ENCODE measurements around the gene TTI1.

DNA sequence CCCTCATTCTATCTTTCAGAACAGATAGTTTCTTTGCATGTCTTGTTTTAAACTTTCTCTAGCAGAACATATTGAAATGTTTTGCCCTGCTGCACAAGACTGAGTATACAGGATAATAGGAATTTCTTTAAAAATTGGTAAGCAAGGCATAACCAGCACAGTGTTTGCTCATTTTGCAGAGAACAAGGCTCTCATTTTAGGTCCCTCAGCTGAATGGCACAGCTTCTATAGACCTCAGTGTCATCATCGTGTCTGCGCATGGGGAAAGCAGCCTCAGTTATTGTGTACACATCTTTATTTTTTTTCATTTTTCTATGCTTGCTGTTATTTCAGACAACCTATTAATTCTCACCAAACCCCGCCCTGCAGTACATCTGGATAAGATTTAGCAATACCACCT is 35.7 kb downstream of the TTI1 start:
- TF ChIP-seq, protein P1, sequence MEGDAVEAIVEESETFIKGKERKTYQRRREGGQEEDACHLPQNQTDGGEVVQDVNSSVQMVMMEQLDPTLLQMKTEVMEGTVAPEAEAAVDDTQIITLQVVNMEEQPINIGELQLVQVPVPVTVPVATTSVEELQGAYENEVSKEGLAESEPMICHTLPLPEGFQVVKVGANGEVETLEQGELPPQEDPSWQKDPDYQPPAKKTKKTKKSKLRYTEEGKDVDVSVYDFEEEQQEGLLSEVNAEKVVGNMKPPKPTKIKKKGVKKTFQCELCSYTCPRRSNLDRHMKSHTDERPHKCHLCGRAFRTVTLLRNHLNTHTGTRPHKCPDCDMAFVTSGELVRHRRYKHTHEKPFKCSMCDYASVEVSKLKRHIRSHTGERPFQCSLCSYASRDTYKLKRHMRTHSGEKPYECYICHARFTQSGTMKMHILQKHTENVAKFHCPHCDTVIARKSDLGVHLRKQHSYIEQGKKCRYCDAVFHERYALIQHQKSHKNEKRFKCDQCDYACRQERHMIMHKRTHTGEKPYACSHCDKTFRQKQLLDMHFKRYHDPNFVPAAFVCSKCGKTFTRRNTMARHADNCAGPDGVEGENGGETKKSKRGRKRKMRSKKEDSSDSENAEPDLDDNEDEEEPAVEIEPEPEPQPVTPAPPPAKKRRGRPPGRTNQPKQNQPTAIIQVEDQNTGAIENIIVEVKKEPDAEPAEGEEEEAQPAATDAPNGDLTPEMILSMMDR (IDR thresholded peaks at IDR 0.05) = no peak
- TF ChIP-seq ZFX (IDR thresholded peaks at IDR 0.05; ENCODE audit: borderline replicate concordance) = no peak

Measured in 22Rv1 (cell line).